ENCODE data around the gene CLEC20A. TPM values are rescaled to one million over a fixed set of nuclear protein-coding genes. Genes with fewer than 3 reads are reported as not detected.

CLEC20A gene
- total and polyA plus RNA-seq, 2 of the 8 experiments (the other 6 are each of a cell fraction or from before 2014, with no cell fraction given), result not detected

DNA sequence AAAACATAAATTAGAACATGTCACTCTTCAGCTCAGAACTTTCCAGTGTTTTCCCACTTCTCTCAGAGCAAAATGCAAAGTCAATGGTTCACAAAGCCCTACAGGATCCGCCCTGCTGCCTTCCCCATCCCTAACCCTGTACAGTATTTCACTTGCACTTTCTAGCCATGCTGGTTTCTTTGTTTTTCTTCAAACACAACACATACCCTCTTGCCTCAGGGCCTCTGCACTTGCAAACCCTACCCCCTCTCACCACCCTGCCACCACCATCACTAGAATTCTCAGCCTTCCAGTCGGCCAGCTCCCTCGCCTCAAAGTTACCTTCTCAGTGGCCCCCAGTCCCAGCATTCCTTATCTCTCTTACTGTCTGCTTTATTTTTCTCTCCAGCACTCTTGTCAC lies 33.7 kb upstream of the CLEC20A start (continued):
- TF ChIP-seq, protein P1, sequence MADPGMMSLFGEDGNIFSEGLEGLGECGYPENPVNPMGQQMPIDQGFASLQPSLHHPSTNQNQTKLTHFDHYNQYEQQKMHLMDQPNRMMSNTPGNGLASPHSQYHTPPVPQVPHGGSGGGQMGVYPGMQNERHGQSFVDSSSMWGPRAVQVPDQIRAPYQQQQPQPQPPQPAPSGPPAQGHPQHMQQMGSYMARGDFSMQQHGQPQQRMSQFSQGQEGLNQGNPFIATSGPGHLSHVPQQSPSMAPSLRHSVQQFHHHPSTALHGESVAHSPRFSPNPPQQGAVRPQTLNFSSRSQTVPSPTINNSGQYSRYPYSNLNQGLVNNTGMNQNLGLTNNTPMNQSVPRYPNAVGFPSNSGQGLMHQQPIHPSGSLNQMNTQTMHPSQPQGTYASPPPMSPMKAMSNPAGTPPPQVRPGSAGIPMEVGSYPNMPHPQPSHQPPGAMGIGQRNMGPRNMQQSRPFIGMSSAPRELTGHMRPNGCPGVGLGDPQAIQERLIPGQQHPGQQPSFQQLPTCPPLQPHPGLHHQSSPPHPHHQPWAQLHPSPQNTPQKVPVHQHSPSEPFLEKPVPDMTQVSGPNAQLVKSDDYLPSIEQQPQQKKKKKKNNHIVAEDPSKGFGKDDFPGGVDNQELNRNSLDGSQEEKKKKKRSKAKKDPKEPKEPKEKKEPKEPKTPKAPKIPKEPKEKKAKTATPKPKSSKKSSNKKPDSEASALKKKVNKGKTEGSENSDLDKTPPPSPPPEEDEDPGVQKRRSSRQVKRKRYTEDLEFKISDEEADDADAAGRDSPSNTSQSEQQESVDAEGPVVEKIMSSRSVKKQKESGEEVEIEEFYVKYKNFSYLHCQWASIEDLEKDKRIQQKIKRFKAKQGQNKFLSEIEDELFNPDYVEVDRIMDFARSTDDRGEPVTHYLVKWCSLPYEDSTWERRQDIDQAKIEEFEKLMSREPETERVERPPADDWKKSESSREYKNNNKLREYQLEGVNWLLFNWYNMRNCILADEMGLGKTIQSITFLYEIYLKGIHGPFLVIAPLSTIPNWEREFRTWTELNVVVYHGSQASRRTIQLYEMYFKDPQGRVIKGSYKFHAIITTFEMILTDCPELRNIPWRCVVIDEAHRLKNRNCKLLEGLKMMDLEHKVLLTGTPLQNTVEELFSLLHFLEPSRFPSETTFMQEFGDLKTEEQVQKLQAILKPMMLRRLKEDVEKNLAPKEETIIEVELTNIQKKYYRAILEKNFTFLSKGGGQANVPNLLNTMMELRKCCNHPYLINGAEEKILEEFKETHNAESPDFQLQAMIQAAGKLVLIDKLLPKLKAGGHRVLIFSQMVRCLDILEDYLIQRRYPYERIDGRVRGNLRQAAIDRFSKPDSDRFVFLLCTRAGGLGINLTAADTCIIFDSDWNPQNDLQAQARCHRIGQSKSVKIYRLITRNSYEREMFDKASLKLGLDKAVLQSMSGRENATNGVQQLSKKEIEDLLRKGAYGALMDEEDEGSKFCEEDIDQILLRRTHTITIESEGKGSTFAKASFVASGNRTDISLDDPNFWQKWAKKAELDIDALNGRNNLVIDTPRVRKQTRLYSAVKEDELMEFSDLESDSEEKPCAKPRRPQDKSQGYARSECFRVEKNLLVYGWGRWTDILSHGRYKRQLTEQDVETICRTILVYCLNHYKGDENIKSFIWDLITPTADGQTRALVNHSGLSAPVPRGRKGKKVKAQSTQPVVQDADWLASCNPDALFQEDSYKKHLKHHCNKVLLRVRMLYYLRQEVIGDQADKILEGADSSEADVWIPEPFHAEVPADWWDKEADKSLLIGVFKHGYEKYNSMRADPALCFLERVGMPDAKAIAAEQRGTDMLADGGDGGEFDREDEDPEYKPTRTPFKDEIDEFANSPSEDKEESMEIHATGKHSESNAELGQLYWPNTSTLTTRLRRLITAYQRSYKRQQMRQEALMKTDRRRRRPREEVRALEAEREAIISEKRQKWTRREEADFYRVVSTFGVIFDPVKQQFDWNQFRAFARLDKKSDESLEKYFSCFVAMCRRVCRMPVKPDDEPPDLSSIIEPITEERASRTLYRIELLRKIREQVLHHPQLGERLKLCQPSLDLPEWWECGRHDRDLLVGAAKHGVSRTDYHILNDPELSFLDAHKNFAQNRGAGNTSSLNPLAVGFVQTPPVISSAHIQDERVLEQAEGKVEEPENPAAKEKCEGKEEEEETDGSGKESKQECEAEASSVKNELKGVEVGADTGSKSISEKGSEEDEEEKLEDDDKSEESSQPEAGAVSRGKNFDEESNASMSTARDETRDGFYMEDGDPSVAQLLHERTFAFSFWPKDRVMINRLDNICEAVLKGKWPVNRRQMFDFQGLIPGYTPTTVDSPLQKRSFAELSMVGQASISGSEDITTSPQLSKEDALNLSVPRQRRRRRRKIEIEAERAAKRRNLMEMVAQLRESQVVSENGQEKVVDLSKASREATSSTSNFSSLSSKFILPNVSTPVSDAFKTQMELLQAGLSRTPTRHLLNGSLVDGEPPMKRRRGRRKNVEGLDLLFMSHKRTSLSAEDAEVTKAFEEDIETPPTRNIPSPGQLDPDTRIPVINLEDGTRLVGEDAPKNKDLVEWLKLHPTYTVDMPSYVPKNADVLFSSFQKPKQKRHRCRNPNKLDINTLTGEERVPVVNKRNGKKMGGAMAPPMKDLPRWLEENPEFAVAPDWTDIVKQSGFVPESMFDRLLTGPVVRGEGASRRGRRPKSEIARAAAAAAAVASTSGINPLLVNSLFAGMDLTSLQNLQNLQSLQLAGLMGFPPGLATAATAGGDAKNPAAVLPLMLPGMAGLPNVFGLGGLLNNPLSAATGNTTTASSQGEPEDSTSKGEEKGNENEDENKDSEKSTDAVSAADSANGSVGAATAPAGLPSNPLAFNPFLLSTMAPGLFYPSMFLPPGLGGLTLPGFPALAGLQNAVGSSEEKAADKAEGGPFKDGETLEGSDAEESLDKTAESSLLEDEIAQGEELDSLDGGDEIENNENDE (IDR thresholded peaks at IDR 0.05; ENCODE audit: insufficient replicate concordance, low read length), result no peak
- TF ChIP-seq TAF7 (optimal IDR thresholded peaks at IDR 0.05; ENCODE audit: borderline replicate concordance, low read depth, low read length) (no peak), POLR2AphosphoS5 (IDR thresholded peaks at IDR 0.05; ENCODE audit: low read depth, low read length) (no peak), KDM5A (IDR thresholded peaks at IDR 0.05; ENCODE audit: low read length) (no peak), SIN3A (conservative IDR thresholded peaks at IDR 0.05 in 1 of 2, IDR thresholded peaks at IDR 0.05 in 1 of 2; ENCODE audit: low read depth in 1 of 2, low read length in 2 of 2) (no peak), EZH2 (IDR thresholded peaks at IDR 0.05; ENCODE audit: low read depth, low read length, severe bottlenecking) (no peak), TBP (IDR thresholded peaks at IDR 0.05; ENCODE audit: low read depth, low read length) (no peak)
- TF ChIP-seq, protein P2, sequence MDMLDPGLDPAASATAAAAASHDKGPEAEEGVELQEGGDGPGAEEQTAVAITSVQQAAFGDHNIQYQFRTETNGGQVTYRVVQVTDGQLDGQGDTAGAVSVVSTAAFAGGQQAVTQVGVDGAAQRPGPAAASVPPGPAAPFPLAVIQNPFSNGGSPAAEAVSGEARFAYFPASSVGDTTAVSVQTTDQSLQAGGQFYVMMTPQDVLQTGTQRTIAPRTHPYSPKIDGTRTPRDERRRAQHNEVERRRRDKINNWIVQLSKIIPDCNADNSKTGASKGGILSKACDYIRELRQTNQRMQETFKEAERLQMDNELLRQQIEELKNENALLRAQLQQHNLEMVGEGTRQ (IDR thresholded peaks at IDR 0.05; ENCODE audit: low read length), result no peak

All from H1 (cell line).